OCI-LY7 (cell line): ENCODE results near the gene C12orf75. TPM values are rescaled to one million over a fixed set of nuclear protein-coding genes. Genes with fewer than 3 reads are reported as not detected.
"Not testable (repeated sequence)": the region's sequence is repeated elsewhere in the genome, so short reads cannot be mapped to it uniquely, and the experiment has no call there.

Experiments used
- BruUV-seq: library from RNA; stranded (reverse); fragments of 400-500 nt; replicated peaks from 2 replicates; lab custom pipeline; 2021; lab: Mats Ljungman, UMichigan
- CTCF ChIA-PET: fragments of 300-600 bp; sonication (Branson Sonifier 250); formaldehyde crosslinking; loops from one replicate; lab custom pipeline; 2022; ENCODE audit warnings: antibody characterized with exemption; ENCODE audit not compliant: unreplicated experiment; lab: Charles Lee
- POLR2A ChIA-PET: fragments of 300-600 bp; sonication (Branson Sonifier 250); formaldehyde crosslinking; loops from one replicate; lab custom pipeline; 2022; ENCODE audit warnings: antibody characterized with exemption; lab: Charles Lee
- DNase-seq: peaks from one replicate; pipeline ENCODE4 v3.0.0-alpha.2; 2015; ENCODE audit warnings: low spot score
- H2AFZ ChIP-seq: fragments of 200-600 bp; sonication (generic), shearing (Covaris generic); 2 replicates; pipeline ENCODE4 v1.6.1; 2014; ENCODE audit warnings: mild to moderate bottlenecking, antibody characterized with exemption, low read length, moderate library complexity
- H3K27ac ChIP-seq: fragments of 200-600 bp; sonication (generic); 2 replicates; pipeline ENCODE4 v1.5.1; 2014; ENCODE audit warnings: mixed run types, low read depth, mild to moderate bottlenecking, moderate library complexity, low read length, inconsistent platforms; ENCODE audit not compliant: poor library complexity, severe bottlenecking
- H3K36me3 ChIP-seq: fragments of 200-600 bp; sonication (generic); 2 replicates; pipeline ENCODE4 v1.6.1; 2014; ENCODE audit warnings: mild to moderate bottlenecking, antibody characterized with exemption, low read length, moderate library complexity, mixed read lengths; ENCODE audit not compliant: insufficient read depth
- H3K4me1 ChIP-seq: fragments of 200-600 bp; sonication (generic); 2 replicates; pipeline ENCODE4 v1.5.1; 2014; ENCODE audit warnings: mild to moderate bottlenecking, low read length; ENCODE audit not compliant: insufficient read depth, poor library complexity, severe bottlenecking
- H3K4me2 ChIP-seq: fragments of 200-600 bp; sonication (generic); 2 replicates; pipeline ENCODE4 v1.6.1; 2014; ENCODE audit warnings: mild to moderate bottlenecking, low read length
- H3K4me3 ChIP-seq: fragments of 200-600 bp; sonication (generic); 2 replicates; pipeline ENCODE4 v1.5.1; 2014; ENCODE audit warnings: mild to moderate bottlenecking, low read depth, low read length; ENCODE audit not compliant: poor library complexity, severe bottlenecking
- H3K79me2 ChIP-seq: fragments of 200-600 bp; sonication (generic); 2 replicates; pipeline ENCODE4 v1.6.1; 2016; ENCODE audit warnings: low read depth, mild to moderate bottlenecking, low read length, moderate library complexity, mixed read lengths; ENCODE audit not compliant: insufficient read depth
- H3K9me2 ChIP-seq: fragments of 200-600 bp; sonication (generic); 2 replicates; pipeline ENCODE4 v1.6.1; 2016; ENCODE audit warnings: mild to moderate bottlenecking, low read length, mixed read lengths; ENCODE audit not compliant: insufficient read depth
- H3K9me3 ChIP-seq: fragments of 200-600 bp; sonication (generic); 2 replicates; pipeline ENCODE4 v1.6.1; 2014; ENCODE audit warnings: mild to moderate bottlenecking, mixed run types, low read length, mixed read lengths
- H4K20me1 ChIP-seq: fragments of 200-600 bp; sonication (generic); 2 replicates; pipeline ENCODE4 v1.6.1; 2014; ENCODE audit warnings: mild to moderate bottlenecking, antibody characterized with exemption, low read length, moderate library complexity, mixed read lengths; ENCODE audit not compliant: insufficient read depth
- intact Hi-C: fragments of 100-400 bp; cut with micrococcal nuclease; formaldehyde crosslinking; loops from one replicate; pipeline ENCODE4 v1.10.0; 2022; ENCODE audit not compliant: unreplicated experiment
- total RNA-seq, 2 experiments: library from RNA; depleted of rRNA in 1 of 2; stranded (reverse); fragments of >200 nt in 1 of 2; shearing (Covaris generic) in 1 of 2; gene quantifications; 2 replicates each; pipeline ENCODE4 v1.2.3, GENCODE V29; 2014 to 2022

Gene C12orf75
- total RNA-seq, 2 experiments from 2014 or later = 147 to 505 TPM

- CTCF ChIA-PET, H3K27ac ChIP-seq, DNase-seq, H4K20me1 ChIP-seq, H3K4me2 ChIP-seq, intact Hi-C loops, H3K4me3 ChIP-seq, H3K4me1 ChIP-seq, POLR2A ChIA-PET, BruUV-seq, H2AFZ ChIP-seq, H3K9me3 ChIP-seq, H3K36me3 ChIP-seq, H3K79me2 ChIP-seq, H3K9me2 ChIP-seq: not testable (repeated sequence)
Observed at GRCh38 chr12:105308839-105309238, 21.7 kb upstream of the C12orf75 start.

- H3K4me2 ChIP-seq, intact Hi-C loops, H3K36me3 ChIP-seq, H2AFZ ChIP-seq, CTCF ChIA-PET, H3K79me2 ChIP-seq, DNase-seq, H3K4me1 ChIP-seq, H3K4me3 ChIP-seq, H3K9me3 ChIP-seq, H3K9me2 ChIP-seq, H3K27ac ChIP-seq, BruUV-seq, H4K20me1 ChIP-seq, POLR2A ChIA-PET: not testable (repeated sequence)
Observed at GRCh38 chr12:105309384-105309783, 21.1 kb upstream of the C12orf75 start.

- CTCF ChIA-PET, H3K27ac ChIP-seq, BruUV-seq, intact Hi-C loops, H3K36me3 ChIP-seq, H3K79me2 ChIP-seq, H4K20me1 ChIP-seq, H3K4me2 ChIP-seq, POLR2A ChIA-PET, DNase-seq, H3K9me2 ChIP-seq, H2AFZ ChIP-seq, H3K4me3 ChIP-seq, H3K4me1 ChIP-seq: not testable (repeated sequence)
- H3K9me3 ChIP-seq = peaks cover 13% of the 10 kb centered on the region; the same call in 1 of the 2 replicates
Observed at GRCh38 chr12:105310476-105311085, 19.9 kb upstream of the C12orf75 start.

GRCh38 chr12:105311936-105312335 is 18.6 kb upstream of the C12orf75 start:
- CTCF ChIA-PET, H3K4me2 ChIP-seq, H3K9me2 ChIP-seq, H3K4me3 ChIP-seq, H4K20me1 ChIP-seq, H2AFZ ChIP-seq, POLR2A ChIA-PET, H3K4me1 ChIP-seq, BruUV-seq, H3K36me3 ChIP-seq, H3K79me2 ChIP-seq, H3K27ac ChIP-seq, DNase-seq, intact Hi-C loops: not testable (repeated sequence)
- H3K9me3 ChIP-seq = peaks cover 13% of the 10 kb centered on the region; the same call in 1 of the 2 replicates

GRCh38 chr12:105313755-105314154 is 16.7 kb upstream of the C12orf75 start:
- DNase-seq, H2AFZ ChIP-seq, POLR2A ChIA-PET, H3K4me1 ChIP-seq, H3K4me2 ChIP-seq, H3K36me3 ChIP-seq, BruUV-seq, CTCF ChIA-PET, H3K27ac ChIP-seq, intact Hi-C loops, H3K79me2 ChIP-seq, H3K9me2 ChIP-seq, H3K4me3 ChIP-seq, H4K20me1 ChIP-seq: not testable (repeated sequence)
- peaks cover 13% of the 10 kb centered on the region; the same call in 1 of the 2 replicates for H3K9me3 ChIP-seq
